A549 (cell line): ENCODE data around the gene PKP1. TPM values are rescaled to one million over a fixed set of nuclear protein-coding genes. Genes with fewer than 3 reads are reported as not detected.

Experiments used
- ATAC-seq, 2 experiments: fragments of 200-7000 bp in 1 of 2; fragments of >200 bp in 1 of 2; cut with Nextera tagmentation in 1 of 2; cut with Tn5 transposase in 1 of 2; 3 replicates each; pipeline versions ENCODE4 v1.8.0 to v1.9.1; 2018 to 2020; ENCODE audit warnings: mild to moderate bottlenecking in 1 of 2, moderate library complexity in 1 of 2
- CTCF ChIA-PET: fragments of 300-600 bp; sonication (Branson Sonifier 250); formaldehyde crosslinking; extraction: SDS; loops from one replicate; lab custom pipeline; 2021; ENCODE audit warnings: antibody characterized with exemption, inconsistent platforms; lab: Yijun Ruan, JAX
- POLR2A ChIA-PET: fragments of 350-600 bp; formaldehyde crosslinking; extraction: SDS; loops from one replicate; lab custom pipeline; 2021; ENCODE audit warnings: antibody characterized with exemption, inconsistent platforms; lab: Yijun Ruan, JAX
- DNase-seq, 2 experiments: peaks; one replicate each; pipeline versions ENCODE4 v3.0.0 to v3.0.0-alpha.2; 2011 to 2016; ENCODE audit warnings: low read depth in 1 of 2, low spot score in 1 of 2
- FAIRE-seq: peaks from 2 replicates; lab custom pipeline; 2011; peaks lifted over from hg19 to GRCh38; lab: Jason Lieb, UNC
- H3K27ac ChIP-seq, 2 experiments: fragments of >200 bp; sonication (Bioruptor Twin); formaldehyde crosslinking; 3 replicates each; pipeline ENCODE4 v1.5.1; 2016 to 2017
- H3K4me1 ChIP-seq: fragments of >200 bp; sonication (Bioruptor Twin); formaldehyde crosslinking; 3 replicates; pipeline ENCODE4 v1.6.1; 2016
- H3K4me2 ChIP-seq: fragments of >200 bp; sonication (Bioruptor Twin); formaldehyde crosslinking; 3 replicates; pipeline ENCODE4 v1.6.1; 2016
- H3K4me3 ChIP-seq: fragments of >200 bp; sonication (Bioruptor Twin); formaldehyde crosslinking; 3 replicates; pipeline ENCODE4 v1.5.1; 2016
- H3K9me3 ChIP-seq: fragments of >200 bp; sonication (Bioruptor Twin); formaldehyde crosslinking; 3 replicates; pipeline ENCODE4 v1.6.1; 2016
- CBX2 ChIP-seq: fragments of 200-600 bp; sonication (generic); IDR thresholded peaks from 2 replicates; pipeline ENCODE4 v1.6.1; 2016; ENCODE audit warnings: low read depth, mild to moderate bottlenecking, borderline replicate concordance
- CHD2 ChIP-seq: fragments of 150-350 bp; IDR thresholded peaks from 2 replicates; pipeline ENCODE4 v1.6.1; 2014; ENCODE audit warnings: low read length; ENCODE audit not compliant: partially characterized antibody
- EHF ChIP-seq: fragments of 250-450 bp; sonication (Bioruptor Pico); IDR thresholded peaks from 2 replicates; pipeline ENCODE4 v1.5.0; 2020; ENCODE audit warnings: mild to moderate bottlenecking
- EHMT2 ChIP-seq: fragments of 200-600 bp; sonication (generic); IDR thresholded peaks from 2 replicates; pipeline ENCODE4 v1.6.1; 2016; ENCODE audit warnings: antibody characterized with exemption, low read depth, mild to moderate bottlenecking, moderate library complexity
- ESRRA ChIP-seq: fragments of 150-350 bp; IDR thresholded peaks from 2 replicates; pipeline ENCODE4 v1.6.1; 2014; ENCODE audit warnings: mild to moderate bottlenecking, low read length, borderline replicate concordance
- FOSB ChIP-seq: fragments of 250-450 bp; sonication (Bioruptor Pico); IDR thresholded peaks from 2 replicates; pipeline ENCODE4 v1.5.0; 2020; ENCODE audit warnings: mild to moderate bottlenecking, moderate library complexity
- FOSL2 ChIP-seq, 2 experiments: fragments of 450-650 bp in 1 of 2; fragments of >200 bp in 1 of 2; sonication (Bioruptor Twin) in 1 of 2; formaldehyde crosslinking; IDR thresholded peaks; 2 replicates each; pipeline versions ENCODE4 v1.5.0 to v1.6.1; 2016 to 2020; ENCODE audit warnings: mild to moderate bottlenecking in 1 of 2, moderate library complexity in 1 of 2
- FOXS1 ChIP-seq: fragments of 250-450 bp; sonication (Bioruptor Pico); IDR thresholded peaks from 2 replicates; pipeline ENCODE4 v1.5.0; 2020; ENCODE audit warnings: mild to moderate bottlenecking, moderate library complexity
- HEYL ChIP-seq: fragments of 250-450 bp; sonication (Bioruptor Pico); IDR thresholded peaks from 2 replicates; pipeline ENCODE4 v1.8.0; 2021; ENCODE audit warnings: mild to moderate bottlenecking, moderate library complexity
- HOXB13 ChIP-seq: fragments of 250-450 bp; sonication (Bioruptor Pico); IDR thresholded peaks from 2 replicates; pipeline ENCODE4 v1.5.0; 2020; ENCODE audit warnings: low read depth, mild to moderate bottlenecking, moderate library complexity
- KDM1A ChIP-seq: fragments of 200-600 bp; sonication (generic); IDR thresholded peaks from 2 replicates; pipeline ENCODE4 v1.6.1; 2016; ENCODE audit warnings: low read depth, mild to moderate bottlenecking
- NFE2L2 ChIP-seq: fragments of 150-350 bp; conservative IDR thresholded peaks from 2 replicates; pipeline ENCODE4 v1.6.1; 2014; ENCODE audit warnings: low read length
- PHF8 ChIP-seq: fragments of 200-600 bp; sonication (generic); IDR thresholded peaks from 2 replicates; pipeline ENCODE4 v1.6.1; 2016; ENCODE audit warnings: low read depth, mild to moderate bottlenecking, antibody characterized with exemption, moderate library complexity, borderline replicate concordance
- POLR2AphosphoS2 ChIP-seq: conservative IDR thresholded peaks from 2 replicates; pipeline ENCODE4 v1.6.1; 2012; ENCODE audit warnings: low read length, improper control_type of control experiment, inconsistent platforms
- RAD21 ChIP-seq, 2 experiments: fragments of >200 bp in 1 of 2; sonication (Bioruptor Twin) in 1 of 2; formaldehyde crosslinking in 1 of 2; IDR thresholded peaks in 1 of 2; conservative IDR thresholded peaks in 1 of 2; 2 replicates in 1 of 2; 3 replicates in 1 of 2; pipeline ENCODE4 v1.6.1; 2012 to 2018; ENCODE audit warnings: inconsistent platforms in 1 of 2
- RARB ChIP-seq: fragments of 250-450 bp; sonication (Bioruptor Pico); IDR thresholded peaks from 2 replicates; pipeline ENCODE4 v1.8.0; 2021; ENCODE audit warnings: mild to moderate bottlenecking, moderate library complexity
- RCOR1 ChIP-seq: fragments of 150-350 bp; IDR thresholded peaks from 2 replicates; pipeline ENCODE4 v1.6.1; 2014; ENCODE audit warnings: antibody characterized with exemption, low read length, low read depth
- RFX5 ChIP-seq: fragments of 450-650 bp; IDR thresholded peaks from 2 replicates; pipeline ENCODE4 v1.7.1; 2014; ENCODE audit warnings: antibody characterized with exemption, mild to moderate bottlenecking, moderate library complexity
- RNF2 ChIP-seq: fragments of 200-600 bp; sonication (generic); IDR thresholded peaks from 2 replicates; pipeline ENCODE4 v1.6.1; 2016; ENCODE audit warnings: low read depth, mild to moderate bottlenecking, antibody characterized with exemption, moderate library complexity, borderline replicate concordance
- SREBF2 ChIP-seq: fragments of 450-650 bp; IDR thresholded peaks from 2 replicates; pipeline ENCODE4 v1.6.1; 2014; ENCODE audit warnings: mild to moderate bottlenecking, moderate library complexity
- ZC3H11A ChIP-seq: fragments of 450-650 bp; IDR thresholded peaks from 2 replicates; pipeline ENCODE4 v1.6.1; 2014; ENCODE audit warnings: antibody characterized with exemption, mild to moderate bottlenecking
- ZSCAN20 ChIP-seq: fragments of 250-450 bp; sonication (Bioruptor Pico); IDR thresholded peaks from 2 replicates; pipeline ENCODE4 v1.8.0; 2022; ENCODE audit warnings: mild to moderate bottlenecking, moderate library complexity
- WGBS: methylation state at CpG from one replicate; pipeline ENCODE4 v1.1.6; 2017; ENCODE audit errors: missing lambda C conversion rate; 5-methylcytosine and 5-hydroxymethylcytosine counted together
- polyA plus RNA-seq, 4 experiments: library from polyadenylated mRNA; depleted of rRNA in 3 of 4; stranded (reverse); fragments of >200 nt; fragmentation: RNase III in 1 of 4; extraction: RNeasy Plus Mini Kit Qiagen cat#74134 plus additional on column Dnase treatment in 1 of 4; gene quantifications; 2 replicates in 3 of 4; 3 replicates in 1 of 4; pipeline ENCODE4 v1.2.3, GENCODE V29; 2011 to 2017
- TF ChIP-seq, protein P1 (sequence below): fragments of >200 bp; sonication (Bioruptor Twin); formaldehyde crosslinking; IDR thresholded peaks from 3 replicates; pipeline ENCODE4 v1.5.1; 2016
- TF ChIP-seq, protein P2 (sequence below): fragments of 150-350 bp; IDR thresholded peaks from 2 replicates; pipeline ENCODE4 v1.6.1; 2014; ENCODE audit warnings: low read depth, mild to moderate bottlenecking, low read length
- TF ChIP-seq, protein P3 (sequence below): IDR thresholded peaks from 2 replicates; pipeline ENCODE4 v1.6.1; 2012
- TF ChIP-seq, protein P4 (sequence below): fragments of 250-450 bp; sonication (Bioruptor Pico); IDR thresholded peaks from 2 replicates; pipeline ENCODE4 v1.5.0; 2021; ENCODE audit warnings: mild to moderate bottlenecking, moderate library complexity, borderline replicate concordance
- TF ChIP-seq, protein P5 (sequence below): IDR thresholded peaks from 2 replicates; pipeline ENCODE4 v1.6.1; 2012

The PKP1 gene
- polyA plus RNA-seq, 2 of the 4 experiments (the other 2 are of a cell fraction): not detected

DNA sequence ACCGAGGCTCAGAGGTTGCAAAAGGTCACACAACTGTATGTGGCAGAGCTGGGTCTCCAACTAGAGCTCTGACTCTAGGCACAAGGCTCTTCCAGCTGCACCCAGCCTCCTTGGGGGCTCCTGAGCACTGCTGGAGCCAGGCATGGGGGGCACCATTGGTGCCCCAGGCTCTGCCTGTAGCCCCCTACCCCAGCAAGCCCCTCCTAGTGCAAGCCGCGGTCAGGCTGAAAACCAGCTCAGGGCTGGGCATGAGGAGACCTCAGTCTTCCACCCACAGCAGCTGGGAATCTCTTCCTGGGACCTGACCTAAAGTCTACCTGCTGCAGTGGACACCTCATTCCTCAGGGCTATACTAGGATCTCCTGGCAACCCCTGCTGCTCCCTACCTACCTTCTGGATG is 79.6 kb downstream of the PKP1 start:
- no peak for DNase-seq
- no peaks in the 10 kb centered on the region; the same call in 2 of the 3 replicates for H3K4me1 ChIP-seq
- no peak for TF ChIP-seq ESRRA
- TF ChIP-seq, protein P1, sequence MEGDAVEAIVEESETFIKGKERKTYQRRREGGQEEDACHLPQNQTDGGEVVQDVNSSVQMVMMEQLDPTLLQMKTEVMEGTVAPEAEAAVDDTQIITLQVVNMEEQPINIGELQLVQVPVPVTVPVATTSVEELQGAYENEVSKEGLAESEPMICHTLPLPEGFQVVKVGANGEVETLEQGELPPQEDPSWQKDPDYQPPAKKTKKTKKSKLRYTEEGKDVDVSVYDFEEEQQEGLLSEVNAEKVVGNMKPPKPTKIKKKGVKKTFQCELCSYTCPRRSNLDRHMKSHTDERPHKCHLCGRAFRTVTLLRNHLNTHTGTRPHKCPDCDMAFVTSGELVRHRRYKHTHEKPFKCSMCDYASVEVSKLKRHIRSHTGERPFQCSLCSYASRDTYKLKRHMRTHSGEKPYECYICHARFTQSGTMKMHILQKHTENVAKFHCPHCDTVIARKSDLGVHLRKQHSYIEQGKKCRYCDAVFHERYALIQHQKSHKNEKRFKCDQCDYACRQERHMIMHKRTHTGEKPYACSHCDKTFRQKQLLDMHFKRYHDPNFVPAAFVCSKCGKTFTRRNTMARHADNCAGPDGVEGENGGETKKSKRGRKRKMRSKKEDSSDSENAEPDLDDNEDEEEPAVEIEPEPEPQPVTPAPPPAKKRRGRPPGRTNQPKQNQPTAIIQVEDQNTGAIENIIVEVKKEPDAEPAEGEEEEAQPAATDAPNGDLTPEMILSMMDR: no peak
- no peak for TF ChIP-seq ZC3H11A
- no peak for TF ChIP-seq PHF8
- no peak for TF ChIP-seq EHF (CRISPR knock-in tag)
- TF ChIP-seq, protein P2, sequence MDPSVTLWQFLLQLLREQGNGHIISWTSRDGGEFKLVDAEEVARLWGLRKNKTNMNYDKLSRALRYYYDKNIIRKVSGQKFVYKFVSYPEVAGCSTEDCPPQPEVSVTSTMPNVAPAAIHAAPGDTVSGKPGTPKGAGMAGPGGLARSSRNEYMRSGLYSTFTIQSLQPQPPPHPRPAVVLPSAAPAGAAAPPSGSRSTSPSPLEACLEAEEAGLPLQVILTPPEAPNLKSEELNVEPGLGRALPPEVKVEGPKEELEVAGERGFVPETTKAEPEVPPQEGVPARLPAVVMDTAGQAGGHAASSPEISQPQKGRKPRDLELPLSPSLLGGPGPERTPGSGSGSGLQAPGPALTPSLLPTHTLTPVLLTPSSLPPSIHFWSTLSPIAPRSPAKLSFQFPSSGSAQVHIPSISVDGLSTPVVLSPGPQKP: no peak
- TF ChIP-seq RAD21 (conservative IDR thresholded peaks at IDR 0.05 in 1 of 2, IDR thresholded peaks at IDR 0.05 in 1 of 2): no peak
- TF ChIP-seq RARB (CRISPR knock-in tag): no peak
- no peak for TF ChIP-seq HEYL (CRISPR knock-in tag)
- TF ChIP-seq CHD2: no peak
- no peak for TF ChIP-seq EHMT2
- no peak for TF ChIP-seq FOXS1
- no peak for TF ChIP-seq RCOR1
- no peak for TF ChIP-seq SREBF2
- TF ChIP-seq HOXB13 (CRISPR knock-in tag): no peak
- no peak for TF ChIP-seq FOSL2 (IDR thresholded peaks at IDR 0.05)
- no peak for TF ChIP-seq FOSL2 (CRISPR knock-in tag; IDR thresholded peaks at IDR 0.05)
- no peak for TF ChIP-seq NFE2L2
- no peak for TF ChIP-seq RFX5
- TF ChIP-seq POLR2AphosphoS2: no peak
- TF ChIP-seq, protein P3, sequence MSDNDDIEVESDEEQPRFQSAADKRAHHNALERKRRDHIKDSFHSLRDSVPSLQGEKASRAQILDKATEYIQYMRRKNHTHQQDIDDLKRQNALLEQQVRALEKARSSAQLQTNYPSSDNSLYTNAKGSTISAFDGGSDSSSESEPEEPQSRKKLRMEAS: no peak
- TF ChIP-seq, all 56 proteins: peak for 0
- no peak for FAIRE-seq
- no peak overlapping the region for H3K27ac ChIP-seq
- ChIA-PET POLR2A (no interaction called here), CTCF (interaction anchor here (0.7 to 17.3 kb wide), 24 partner anchors 12 to 390 kb away, joined by 3 to 480 read pairs (median 16); partner anchors contain the start of gene TNNT2)
- no peak overlapping the region for H3K4me2 ChIP-seq
- no peak overlapping the region for H3K4me3 ChIP-seq
- no peak for ATAC-seq
- H3K9me3 ChIP-seq: no peaks in the 10 kb centered on the region
- WGBS: 57% methylated on average over 2 of the region's 3 CpGs

DNA sequence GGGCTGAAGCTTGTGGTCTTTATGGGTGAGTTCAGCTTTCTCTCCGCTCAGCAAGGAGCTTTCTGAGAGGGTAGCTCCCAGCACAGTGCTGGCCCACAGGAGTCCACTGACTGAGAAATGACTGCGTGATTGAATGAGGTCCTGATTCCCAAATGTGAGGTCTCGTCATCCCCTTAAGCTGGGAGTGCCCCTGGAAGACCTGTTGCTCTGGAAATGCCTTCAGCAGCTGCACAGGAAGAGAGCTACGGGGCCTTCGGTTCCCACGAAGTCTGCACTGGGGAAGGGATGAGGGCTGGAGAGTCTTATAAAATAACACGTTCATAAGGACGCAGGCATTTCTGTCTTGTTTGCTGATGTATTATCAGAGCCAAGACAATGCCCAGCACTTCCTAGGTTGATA is 80.2 kb downstream of the PKP1 start:
- Histone ChIP-seq H3K9me3 (no peaks in the 10 kb centered on the region), H3K27ac (no peak overlapping the region)
- no peak for TF ChIP-seq KDM1A
- no peak for TF ChIP-seq ZSCAN20
- TF ChIP-seq CBX2: no peak
- TF ChIP-seq, protein P4, sequence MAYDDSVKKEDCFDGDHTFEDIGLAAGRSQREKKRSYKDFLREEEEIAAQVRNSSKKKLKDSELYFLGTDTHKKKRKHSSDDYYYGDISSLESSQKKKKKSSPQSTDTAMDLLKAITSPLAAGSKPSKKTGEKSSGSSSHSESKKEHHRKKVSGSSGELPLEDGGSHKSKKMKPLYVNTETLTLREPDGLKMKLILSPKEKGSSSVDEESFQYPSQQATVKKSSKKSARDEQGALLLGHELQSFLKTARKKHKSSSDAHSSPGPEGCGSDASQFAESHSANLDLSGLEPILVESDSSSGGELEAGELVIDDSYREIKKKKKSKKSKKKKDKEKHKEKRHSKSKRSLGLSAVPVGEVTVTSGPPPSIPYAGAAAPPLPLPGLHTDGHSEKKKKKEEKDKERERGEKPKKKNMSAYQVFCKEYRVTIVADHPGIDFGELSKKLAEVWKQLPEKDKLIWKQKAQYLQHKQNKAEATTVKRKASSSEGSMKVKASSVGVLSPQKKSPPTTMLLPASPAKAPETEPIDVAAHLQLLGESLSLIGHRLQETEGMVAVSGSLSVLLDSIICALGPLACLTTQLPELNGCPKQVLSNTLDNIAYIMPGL: no peak
- TF ChIP-seq EHMT2: no peak
- TF ChIP-seq, protein P5, sequence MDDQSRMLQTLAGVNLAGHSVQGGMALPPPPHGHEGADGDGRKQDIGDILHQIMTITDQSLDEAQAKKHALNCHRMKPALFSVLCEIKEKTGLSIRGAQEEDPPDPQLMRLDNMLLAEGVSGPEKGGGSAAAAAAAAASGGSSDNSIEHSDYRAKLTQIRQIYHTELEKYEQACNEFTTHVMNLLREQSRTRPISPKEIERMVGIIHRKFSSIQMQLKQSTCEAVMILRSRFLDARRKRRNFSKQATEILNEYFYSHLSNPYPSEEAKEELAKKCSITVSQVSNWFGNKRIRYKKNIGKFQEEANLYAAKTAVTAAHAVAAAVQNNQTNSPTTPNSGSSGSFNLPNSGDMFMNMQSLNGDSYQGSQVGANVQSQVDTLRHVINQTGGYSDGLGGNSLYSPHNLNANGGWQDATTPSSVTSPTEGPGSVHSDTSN: no peak
- TF ChIP-seq RARB (CRISPR knock-in tag): no peak
- no peak for TF ChIP-seq ESRRA
- no peak for TF ChIP-seq ZC3H11A
- no peak for TF ChIP-seq RNF2
- no peak for TF ChIP-seq FOSB
- TF ChIP-seq, all 56 proteins: peak for 0
- CTCF ChIA-PET: interaction anchor here (0.7 to 17.3 kb wide), 16 partner anchors 12 to 391 kb away, joined by 3 to 480 read pairs (median 16); partner anchors contain the start of gene TNNT2
- no peak overlapping the region for H3K4me3 ChIP-seq
- FAIRE-seq (no peak), ATAC-seq (no peak), DNase-seq (no peak)
- no peak overlapping the region for H3K4me2 ChIP-seq
- no peaks in the 10 kb centered on the region for H3K4me1 ChIP-seq
- POLR2A ChIA-PET: no interaction called here
- WGBS: 85% methylated on average over 8 of the region's 8 CpGs
